H1 (cell line): ENCODE data around the gene SPATS2. TPM values are rescaled to one million over a fixed set of nuclear protein-coding genes. Genes with fewer than 3 reads are reported as not detected.

Experiments
- CTCF ChIA-PET: fragments of 300-600 bp; sonication (Branson Sonifier 250); formaldehyde crosslinking; loops from one replicate; lab custom pipeline; 2021; ENCODE audit not compliant: partially characterized antibody; lab: Charles Lee
- POLR2A ChIA-PET: fragments of 300-600 bp; sonication (Branson Sonifier 250); formaldehyde crosslinking; loops from one replicate; lab custom pipeline; 2021; ENCODE audit warnings: inconsistent platforms; ENCODE audit not compliant: partially characterized antibody; lab: Charles Lee
- DNase-seq, 2 experiments: peaks; one replicate each; pipeline versions ENCODE4 v3.0.0 to v3.0.0-alpha.2; 2010 to 2022; ENCODE audit warnings: low spot score in 2 of 2, low read depth in 1 of 2, mixed read lengths in 1 of 2
- FAIRE-seq: peaks from 2 replicates; lab custom pipeline; 2011; peaks lifted over from hg19 to GRCh38; lab: Jason Lieb, UNC
- H2AFZ ChIP-seq: 2 replicates; pipeline ENCODE4 v1.8.1; 2012; ENCODE audit warnings: low read length, inconsistent platforms
- H2AK5ac ChIP-seq: 2 replicates; pipeline ENCODE4 v1.6.1; 2013; ENCODE audit warnings: low read depth, low read length
- H2BK120ac ChIP-seq: replicated peaks from 2 replicates; pipeline ENCODE3; 2013; ENCODE audit warnings: low read depth, low read length, inconsistent platforms
- H2BK12ac ChIP-seq: 2 replicates; pipeline ENCODE4 v1.6.1; 2013; ENCODE audit warnings: low read depth, low read length
- H2BK15ac ChIP-seq: 2 replicates; pipeline ENCODE4 v1.6.1; 2013; ENCODE audit warnings: low read length
- H2BK20ac ChIP-seq: 2 replicates; pipeline ENCODE4 v1.6.1; 2013; ENCODE audit warnings: low read length
- H2BK5ac ChIP-seq: 2 replicates; pipeline ENCODE4 v1.6.1; 2013; ENCODE audit warnings: low read depth, low read length
- H3K14ac ChIP-seq: 2 replicates; pipeline ENCODE4 v1.6.1; 2013; ENCODE audit warnings: inconsistent platforms; ENCODE audit not compliant: insufficient read length
- H3K18ac ChIP-seq: 2 replicates; pipeline ENCODE4 v1.6.1; 2013; ENCODE audit warnings: low read length; ENCODE audit errors: extremely low read depth
- H3K23ac ChIP-seq: 2 replicates; pipeline ENCODE4 v1.6.1; 2013; ENCODE audit warnings: inconsistent platforms; ENCODE audit not compliant: insufficient read length
- H3K23me2 ChIP-seq: 2 replicates; pipeline ENCODE4 v1.6.1; 2013; ENCODE audit warnings: low read depth, low read length
- H3K27ac ChIP-seq: 2 replicates; pipeline ENCODE4 v1.6.1; 2011; ENCODE audit warnings: low read depth, low read length, inconsistent platforms
- H3K27me3 ChIP-seq, 4 experiments: replicated peaks in 1 of 4; 1 replicate in 1 of 4; 2 replicates in 3 of 4; pipeline versions ENCODE4 v1.6.1 to v1.8.1; 2011 to 2013; ENCODE audit warnings: low read length in 3 of 4, mild to moderate bottlenecking in 3 of 4, inconsistent platforms in 2 of 4, mixed read lengths in 2 of 4, moderate library complexity in 1 of 4; ENCODE audit not compliant: control insufficient read depth in 3 of 4, insufficient read depth in 3 of 4; ENCODE audit errors: extremely low read depth in 1 of 4
- H3K36me3 ChIP-seq, 4 experiments: 2 replicates each; pipeline versions ENCODE4 v1.6.1 to v1.8.1; 2011 to 2013; ENCODE audit warnings: mild to moderate bottlenecking in 4 of 4, low read length in 3 of 4, moderate library complexity in 2 of 4, control low read depth in 1 of 4, inconsistent platforms in 1 of 4; ENCODE audit not compliant: insufficient read depth in 4 of 4, control insufficient read depth in 2 of 4
- H3K4ac ChIP-seq: replicated peaks from 2 replicates; pipeline ENCODE3; 2013; ENCODE audit warnings: low read length, low read depth, mixed read lengths, inconsistent platforms; ENCODE audit not compliant: insufficient read length
- H3K4me1 ChIP-seq, 4 experiments: replicated peaks in 1 of 4; 1 replicate in 1 of 4; 2 replicates in 3 of 4; pipeline versions ENCODE4 v1.6.1 to v1.8.1; 2011 to 2013; ENCODE audit warnings: low read length in 3 of 4, inconsistent platforms in 2 of 4, mixed read lengths in 1 of 4; ENCODE audit not compliant: insufficient read depth in 4 of 4, control insufficient read depth in 3 of 4
- H3K4me2 ChIP-seq, 2 experiments: 2 replicates each; pipeline versions ENCODE4 v1.6.1 to v1.8.1; 2011 to 2013; ENCODE audit warnings: low read depth in 2 of 2, low read length in 2 of 2, control low read depth in 1 of 2, inconsistent platforms in 1 of 2, mild to moderate bottlenecking in 1 of 2; ENCODE audit not compliant: insufficient read depth in 1 of 2
- H3K4me3 ChIP-seq, 4 experiments: fragments of 200-600, 300-600 bp in 1 of 4; sonication (generic), shearing (Covaris generic), sonication (Bioruptor Twin) in 1 of 4; 2 replicates each; pipeline versions ENCODE4 v1.5.1 to v1.8.1; 2011 to 2016; ENCODE audit warnings: low read length in 4 of 4, low read depth in 3 of 4, control low read depth in 2 of 4, inconsistent platforms in 2 of 4, mild to moderate bottlenecking in 2 of 4, mixed read lengths in 1 of 4, moderate library complexity in 1 of 4; ENCODE audit not compliant: insufficient read depth in 2 of 4; ENCODE audit errors: extremely low read depth in 1 of 4
- H3K56ac ChIP-seq: replicated peaks from 2 replicates; pipeline ENCODE3; 2013; ENCODE audit warnings: low read depth, mild to moderate bottlenecking, mixed read lengths, low read length, inconsistent platforms; ENCODE audit not compliant: insufficient read length
- H3K79me1 ChIP-seq: 2 replicates; pipeline ENCODE4 v1.6.1; 2013; ENCODE audit warnings: low read depth, low read length, control low read depth
- H3K79me2 ChIP-seq, 2 experiments: 2 replicates each; pipeline versions ENCODE4 v1.6.1 to v1.8.1; 2012 to 2013; ENCODE audit warnings: low read length in 2 of 2, mild to moderate bottlenecking in 2 of 2, inconsistent platforms in 1 of 2; ENCODE audit not compliant: insufficient read depth in 2 of 2, control insufficient read depth in 1 of 2
- H3K9ac ChIP-seq, 4 experiments: replicated peaks in 1 of 4; 1 replicate in 1 of 4; 2 replicates in 3 of 4; pipeline versions ENCODE4 v1.6.1 to v1.8.1; 2011 to 2013; ENCODE audit warnings: low read depth in 3 of 4, low read length in 3 of 4, control low read depth in 2 of 4, mild to moderate bottlenecking in 2 of 4, moderate library complexity in 2 of 4, inconsistent platforms in 1 of 4; ENCODE audit errors: extremely low read depth in 1 of 4
- H3K9me3 ChIP-seq, 2 experiments: 2 replicates each; pipeline versions ENCODE4 v1.6.1 to v1.8.1; 2012 to 2013; ENCODE audit warnings: mild to moderate bottlenecking in 2 of 2, moderate library complexity in 2 of 2, control low read depth in 1 of 2, inconsistent platforms in 1 of 2, low read depth in 1 of 2, low read length in 1 of 2, mixed read lengths in 1 of 2; ENCODE audit not compliant: insufficient read depth in 2 of 2
- H4K20me1 ChIP-seq, 2 experiments: replicated peaks in 1 of 2; 2 replicates each; pipeline versions ENCODE3 to v1.8.1; 2011 to 2013; ENCODE audit warnings: inconsistent platforms in 2 of 2, low read length in 2 of 2, mild to moderate bottlenecking in 1 of 2; ENCODE audit not compliant: insufficient read depth in 2 of 2, control insufficient read depth in 1 of 2
- H4K5ac ChIP-seq: 2 replicates; pipeline ENCODE4 v1.6.1; 2013; ENCODE audit warnings: low read length, low read depth, mixed read lengths, inconsistent platforms; ENCODE audit not compliant: insufficient read length
- H4K8ac ChIP-seq: 2 replicates; pipeline ENCODE4 v1.8.0; 2013; ENCODE audit warnings: mild to moderate bottlenecking, moderate library complexity, low read length, inconsistent platforms; ENCODE audit not compliant: insufficient read depth; ENCODE audit errors: extremely low read depth
- H4K91ac ChIP-seq: replicated peaks from 2 replicates; pipeline ENCODE3; 2013; ENCODE audit warnings: low read length, mixed read lengths, inconsistent platforms; ENCODE audit not compliant: insufficient read length
- BCL11A ChIP-seq, 2 experiments: IDR thresholded peaks; one replicate each; pipeline ENCODE4 v1.6.1; 2011; ENCODE audit warnings: low read depth in 2 of 2, low read length in 2 of 2, mild to moderate bottlenecking in 2 of 2
- POLR2A ChIP-seq, 2 experiments: IDR thresholded peaks; 1 replicate in 1 of 2; 2 replicates in 1 of 2; pipeline ENCODE4 v1.6.1; 2011; ENCODE audit warnings: low read depth in 2 of 2, low read length in 2 of 2, mild to moderate bottlenecking in 2 of 2; ENCODE audit errors: control extremely low read depth in 1 of 2
- WGBS, 2 experiments: shearing (Covaris generic) in 1 of 2; methylation state at CpG; one replicate each; pipeline versions ENCODE4 v1.1.6 to v1.1.7; 2013 to 2015; ENCODE audit warnings: low lambda C conversion rate in 2 of 2, mixed read lengths in 2 of 2, inconsistent platforms in 1 of 2, low coverage in 1 of 2, missing lambda C conversion rate in 1 of 2; ENCODE audit not compliant: insufficient replicate concordance in 2 of 2, insufficient coverage in 1 of 2, insufficient read length in 1 of 2; ENCODE audit errors: extremely low coverage in 1 of 2, missing lambda C conversion rate in 1 of 2; 5-methylcytosine and 5-hydroxymethylcytosine counted together
- polyA plus RNA-seq, 7 experiments: library from polyadenylated mRNA; depleted of rRNA in 3 of 7; stranded (reverse) in 5 of 7; unstranded in 2 of 7; fragments of >200 nt in 5 of 7; fragments of 200-250 nt in 2 of 7; gene quantifications; 1 replicate in 5 of 7; 2 replicates in 1 of 7; 4 replicates in 1 of 7; pipeline versions ENCODE4 v1.2.1 to v1.2.3, GENCODE V29; 2011 to 2013; ENCODE audit warnings: missing spikeins in 2 of 7, mixed read lengths in 2 of 7
- total RNA-seq: library from RNA; stranded (reverse); fragmentation: NEBNext Ultra II Directional; extraction: Animal tissue kit (Norgen Biotek cat#: 25700); gene quantifications from 2 replicates; pipeline ENCODE4 v1.2.1, GENCODE V29; 2021

Gene SPATS2
- total and polyA plus RNA-seq, 2 of the 8 experiments (the other 6 are each of a cell fraction or from before 2014, with no cell fraction given): 19.2 to 24.5 TPM

DNA sequence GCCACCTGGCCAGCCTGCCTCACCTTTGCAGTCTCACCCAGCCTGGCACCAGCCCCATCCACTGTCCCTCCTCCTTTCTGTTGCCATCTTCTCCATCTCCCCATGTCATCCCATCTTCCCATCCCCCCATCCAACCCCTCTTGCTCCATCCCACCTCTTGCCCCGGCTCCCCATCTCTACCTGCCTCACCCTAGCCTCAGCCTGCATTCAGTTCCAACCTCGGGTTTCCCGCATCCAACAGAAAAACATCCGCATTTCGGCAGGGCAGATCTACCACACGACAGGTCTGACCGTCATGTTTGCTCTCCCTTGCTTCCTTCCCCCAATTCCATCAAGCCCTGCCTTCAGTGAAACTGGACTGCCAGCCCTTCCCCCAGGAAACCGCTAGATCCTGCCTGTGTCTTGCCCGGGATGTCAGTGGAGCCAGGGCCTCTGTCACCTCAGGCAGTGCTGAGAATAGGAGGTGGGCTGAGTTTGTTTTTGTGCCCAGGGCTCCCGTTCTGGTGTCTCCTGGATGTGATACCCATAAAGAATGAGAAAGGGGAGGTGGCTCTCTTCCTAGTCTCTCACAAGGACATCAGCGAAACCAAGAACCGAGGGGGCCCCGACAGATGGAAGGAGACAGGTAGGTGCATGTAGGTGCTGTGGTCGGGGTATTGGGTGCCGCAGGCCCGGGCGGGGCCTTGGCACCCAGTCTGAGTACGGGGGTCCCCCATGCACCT, 174.0 kb downstream of the SPATS2 start:
- H4K8ac ChIP-seq: peak overlapping the region; percentile 35; the same call in 1 of the 2 replicates
- H4K91ac ChIP-seq: no peak overlapping the region
- H2BK120ac ChIP-seq: no peak overlapping the region
- peak overlapping the region; percentile 75; the same call in 1 of the 2 replicates for H2BK12ac ChIP-seq
- no peak overlapping the region for H3K23ac ChIP-seq
- no peak overlapping the region for H2BK5ac ChIP-seq
- peaks cover 16% of the 10 kb centered on the region for H3K23me2 ChIP-seq
- H3K56ac ChIP-seq: no peak overlapping the region
- H2AK5ac ChIP-seq: 0 out of 2 replicates have a peak overlapping the region, but pooled peaks have one; percentile 26
- FAIRE-seq: no peak
- H2AFZ ChIP-seq: no peak overlapping the region
- DNase-seq: no peak
- H2BK20ac ChIP-seq: 0 out of 2 replicates have a peak overlapping the region, but pooled peaks have one; percentile 61
- H3K4me3 ChIP-seq: no peak overlapping the region
- peaks cover 5 to 14% of the 10 kb centered on the region in 2 experiments for H4K20me1 ChIP-seq
- H3K36me3 ChIP-seq: peaks cover 0 to 6% (median 0%) of the 10 kb centered on the region in 4 experiments; a peak in 1 of 8 replicates
- no peak overlapping the region for H3K4me2 ChIP-seq
- H3K4ac ChIP-seq: no peak overlapping the region
- H3K27ac ChIP-seq: no peak overlapping the region
- ChIA-PET CTCF (interaction anchor here (0.5 to 7.8 kb wide), 8 partner anchors 11 to 243 kb away, joined by 3 to 91 read pairs (median 4); no protein-coding TSS in a partner anchor), POLR2A (no interaction called here)
- TF ChIP-seq POLR2A (IDR thresholded peaks at IDR 0.05; ENCODE audit: control extremely low read depth in 1 of 2, low read depth in 2 of 2, low read length in 2 of 2) (no peak), BCL11A (IDR thresholded peaks at IDR 0.05; ENCODE audit: low read depth in 2 of 2, low read length in 2 of 2) (no peak)
- H3K79me1 ChIP-seq: no peaks in the 10 kb centered on the region
- no peak overlapping the region for H4K5ac ChIP-seq
- no peak overlapping the region for H3K9ac ChIP-seq
- peaks cover 0 to 34% (median 17%) of the 10 kb centered on the region in 4 experiments; a peak in 6 of 7 replicates for H3K4me1 ChIP-seq
- no peaks in the 10 kb centered on the region for H3K9me3 ChIP-seq
- no peak overlapping the region for H3K14ac ChIP-seq
- H3K27me3 ChIP-seq: peaks cover 68 to 100% (median 98%) of the 10 kb centered on the region in 4 experiments
- H2BK15ac ChIP-seq: no peak overlapping the region
- H3K79me2 ChIP-seq: no peaks in the 10 kb centered on the region
- H3K18ac ChIP-seq: no peak overlapping the region; the same call in 1 of the 2 replicates
- 86% methylated on average over 18 of the region's 18 CpGs; no CpG with 5 or more reads in 1 of the 2 experiments for WGBS, 2 experiments
